Esophagus muscularis mucosa (tissue), 4 donors: ENCODE results near the gene MLKL. TPM values are rescaled to one million over a fixed set of nuclear protein-coding genes. Genes with fewer than 3 reads are reported as not detected.

ENCODE experiments used
- DNase-seq: peaks from one replicate; pipeline ENCODE4 v3.0.0-alpha.2; 2017; ENCODE audit errors: extremely low spot score
- H3K27ac ChIP-seq, 4 donors: fragments of 200-600 bp; sonication (generic); replicated peaks in 1 of 4; 1 replicate in 3 of 4; 2 replicates in 1 of 4; pipeline ENCODE4 v1.5.1; 2016 to 2019; ENCODE audit warnings: mild to moderate bottlenecking in 1 of 4
- H3K27me3 ChIP-seq, 4 donors: fragments of 200-600 bp; sonication (generic); one replicate each; pipeline versions ENCODE4 v1.5.1 to v1.6.0; 2016 to 2019
- H3K36me3 ChIP-seq, 4 donors: fragments of 200-600 bp; sonication (generic); one replicate each; pipeline ENCODE4 v1.5.1; 2016 to 2019
- H3K4me1 ChIP-seq, 4 donors: fragments of 200-600 bp; sonication (generic); one replicate each; pipeline ENCODE4 v1.5.1; 2016 to 2019
- H3K4me3 ChIP-seq, 4 donors: fragments of 200-600 bp; sonication (generic); 1 replicate in 2 of 4; 2 replicates in 2 of 4; pipeline ENCODE4 v1.5.1; 2016 to 2019; ENCODE audit warnings: mild to moderate bottlenecking in 4 of 4, moderate library complexity in 1 of 4
- H3K9me3 ChIP-seq, 4 donors: fragments of 200-600 bp; sonication (generic); 1 replicate in 3 of 4; 2 replicates in 1 of 4; pipeline ENCODE4 v1.5.1; 2016 to 2019
- EP300 ChIP-seq: sonication (generic); formaldehyde crosslinking; IDR thresholded peaks from one replicate; pipeline ENCODE4 v1.6.1; 2017; ENCODE audit warnings: antibody characterized with exemption
- POLR2A ChIP-seq: fragments of 450-650 bp; IDR thresholded peaks from one replicate; pipeline ENCODE4 v1.6.1; 2017; ENCODE audit warnings: antibody characterized with exemption, moderate library complexity, mild to moderate bottlenecking, low read depth
- POLR2AphosphoS5 ChIP-seq, 2 donors: sonication (generic); formaldehyde crosslinking; IDR thresholded peaks; one replicate each; pipeline ENCODE4 v1.6.1; 2017; ENCODE audit warnings: antibody characterized with exemption in 2 of 2
- WGBS: methylation state at CpG from one replicate; pipeline ENCODE4 v1.1.5; 2018; 5-methylcytosine and 5-hydroxymethylcytosine counted together
- intact Hi-C: fragments of 100-400 bp; cut with DNase I; formaldehyde crosslinking; loops from one replicate; pipeline ENCODE4 v1.15.1; 2023
- total RNA-seq, 4 donors: library from RNA; depleted of rRNA; stranded (reverse); fragments of >200 nt; gene quantifications; one replicate each; pipeline versions ENCODE4 v1.1.0 to v1.2.1, GENCODE V29; 2016
- TF ChIP-seq, protein P1 (sequence below), 3 experiments: fragments of 200-600 bp in 2 of 3; fragments of 450-650 bp in 1 of 3; sonication (generic) in 2 of 3; IDR thresholded peaks; one replicate each; pipeline ENCODE4 v1.5.1; 2017 to 2019; ENCODE audit warnings: antibody characterized with exemption in 3 of 3, mild to moderate bottlenecking in 2 of 3, moderate library complexity in 1 of 3

Gene MLKL
- total RNA-seq, 4 donors from 2014 or later: 5.8 to 19.9 (median 7.3) TPM

DNA sequence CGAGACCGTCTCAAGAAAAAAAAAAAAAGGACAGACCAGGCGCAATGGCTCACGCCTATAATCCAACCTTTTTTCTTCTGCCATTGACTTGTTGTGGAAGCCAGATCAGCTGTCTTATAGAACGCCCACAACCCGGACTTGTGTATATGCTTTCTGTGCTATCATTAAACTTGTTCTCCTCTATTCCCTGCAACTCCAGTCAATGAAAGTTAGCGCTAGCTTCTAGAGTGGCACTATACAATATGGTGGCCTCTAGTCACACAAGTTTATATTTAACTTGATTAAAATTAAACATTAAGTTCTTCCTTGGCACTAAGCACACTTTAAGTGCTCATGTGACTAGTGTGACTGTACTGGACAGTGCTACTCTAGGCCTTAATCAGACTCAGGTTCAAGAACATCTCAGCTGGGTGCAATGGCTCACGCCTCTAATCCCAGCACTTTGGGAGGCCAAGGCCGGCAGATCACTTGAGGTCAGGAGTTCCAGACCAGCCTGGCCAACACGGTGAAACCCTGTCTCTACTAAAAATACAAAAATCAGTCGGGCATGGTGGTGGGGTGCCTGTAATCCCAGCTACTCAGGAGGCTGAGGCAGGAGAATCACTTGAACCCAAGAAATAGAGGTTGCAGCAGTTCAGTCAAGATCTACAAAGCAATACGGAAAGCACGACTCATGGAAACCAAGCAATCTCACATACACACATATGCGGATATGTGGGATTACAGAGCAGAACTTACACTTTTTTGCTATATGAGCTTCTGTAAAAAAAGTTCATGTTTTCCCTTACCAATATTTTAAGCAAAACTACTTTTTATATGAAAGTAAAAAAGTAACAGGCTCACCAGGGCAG, 74.9 kb downstream of the MLKL start:
- Histone ChIP-seq H3K27me3 (no peaks in the 10 kb centered on the region), H3K36me3 (peaks cover 45 to 96% (median 83%) of the 10 kb centered on the region in 4 donors), H3K4me3 (no peak overlapping the region), H3K9me3 (no peaks in the 10 kb centered on the region), H3K4me1 (peaks cover 7 to 13% (median 11%) of the 10 kb centered on the region in 4 donors), H3K27ac (no peak overlapping the region)
- 94% methylated on average over 14 of the region's 14 CpGs for WGBS
- TF ChIP-seq POLR2AphosphoS5 (IDR thresholded peaks at IDR 0.05) (no peak), POLR2A (no peak), EP300 (no peak)
- TF ChIP-seq, protein P1, sequence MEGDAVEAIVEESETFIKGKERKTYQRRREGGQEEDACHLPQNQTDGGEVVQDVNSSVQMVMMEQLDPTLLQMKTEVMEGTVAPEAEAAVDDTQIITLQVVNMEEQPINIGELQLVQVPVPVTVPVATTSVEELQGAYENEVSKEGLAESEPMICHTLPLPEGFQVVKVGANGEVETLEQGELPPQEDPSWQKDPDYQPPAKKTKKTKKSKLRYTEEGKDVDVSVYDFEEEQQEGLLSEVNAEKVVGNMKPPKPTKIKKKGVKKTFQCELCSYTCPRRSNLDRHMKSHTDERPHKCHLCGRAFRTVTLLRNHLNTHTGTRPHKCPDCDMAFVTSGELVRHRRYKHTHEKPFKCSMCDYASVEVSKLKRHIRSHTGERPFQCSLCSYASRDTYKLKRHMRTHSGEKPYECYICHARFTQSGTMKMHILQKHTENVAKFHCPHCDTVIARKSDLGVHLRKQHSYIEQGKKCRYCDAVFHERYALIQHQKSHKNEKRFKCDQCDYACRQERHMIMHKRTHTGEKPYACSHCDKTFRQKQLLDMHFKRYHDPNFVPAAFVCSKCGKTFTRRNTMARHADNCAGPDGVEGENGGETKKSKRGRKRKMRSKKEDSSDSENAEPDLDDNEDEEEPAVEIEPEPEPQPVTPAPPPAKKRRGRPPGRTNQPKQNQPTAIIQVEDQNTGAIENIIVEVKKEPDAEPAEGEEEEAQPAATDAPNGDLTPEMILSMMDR (IDR thresholded peaks at IDR 0.05): no peak
- no peak for DNase-seq
- intact Hi-C loops: loop anchor here (10.0 kb wide), 2 partner anchors 141 to 321 kb away; no protein-coding TSS in a partner anchor

DNA sequence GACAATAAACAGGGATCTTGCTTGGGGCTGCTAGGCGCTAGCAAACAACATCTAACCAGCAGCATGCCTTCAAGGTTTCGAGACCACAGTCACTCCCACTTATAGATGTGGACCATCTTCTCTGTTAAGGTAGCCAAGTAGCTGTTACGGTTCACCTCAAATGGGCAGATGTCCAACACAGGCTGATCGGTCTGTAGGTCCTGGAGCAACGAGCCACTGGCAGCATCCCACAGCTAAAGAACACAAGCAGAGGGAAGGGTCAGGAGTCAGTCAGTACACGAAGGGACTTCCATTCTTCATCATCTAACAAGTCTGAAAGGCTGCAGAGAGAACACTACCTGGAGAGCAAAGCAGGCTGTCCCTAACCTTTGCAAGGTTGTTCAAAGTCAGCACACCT, 76.8 kb downstream of the MLKL start:
- WGBS: 100% methylated on average over 2 of the region's 6 CpGs
- intact Hi-C loops: loop anchor here (10.0 kb wide), 2 partner anchors 139 to 319 kb away; no protein-coding TSS in a partner anchor

DNA sequence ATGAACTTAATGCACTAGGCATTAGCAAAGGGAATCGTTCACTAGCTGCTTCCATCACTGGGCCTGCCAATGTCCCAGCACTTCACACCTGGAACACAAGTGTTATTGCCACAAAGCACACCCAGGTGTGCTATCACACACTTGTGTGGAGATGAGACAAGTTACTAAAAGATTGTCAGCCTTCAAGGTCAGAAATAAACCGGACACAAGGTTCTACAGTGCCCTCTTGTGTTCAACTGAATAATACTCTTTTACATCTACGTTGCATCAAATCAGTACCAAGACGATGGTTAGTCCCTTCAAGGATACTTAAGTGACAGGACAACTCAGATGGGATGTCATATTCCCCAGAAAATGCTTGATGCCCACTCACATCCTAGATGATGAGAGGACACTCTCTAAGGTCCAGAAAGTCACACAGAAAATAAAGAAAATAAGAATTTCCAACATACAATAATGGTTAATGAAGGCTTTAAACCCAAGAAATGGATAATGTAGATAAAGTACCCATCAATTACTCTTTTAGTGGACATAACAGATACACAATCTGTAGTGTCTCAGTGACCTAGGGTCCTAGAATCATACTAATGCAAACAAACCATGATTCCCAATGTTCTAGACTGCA, 77.3 kb downstream of the MLKL start:
- Histone ChIP-seq H3K27ac (no peak overlapping the region), H3K9me3 (no peaks in the 10 kb centered on the region), H3K36me3 (peaks cover 32 to 76% (median 60%) of the 10 kb centered on the region in 4 donors), H3K4me3 (no peak overlapping the region), H3K4me1 (peaks cover 7 to 13% (median 11%) of the 10 kb centered on the region in 4 donors), H3K27me3 (no peaks in the 10 kb centered on the region)
- DNase-seq: no peak
- 26% methylated on average over 4 of the region's 4 CpGs for WGBS
- TF ChIP-seq, protein P1 (IDR thresholded peaks at IDR 0.05): peak; percentile 53 to 63 (median 54)
- no peak for TF ChIP-seq POLR2A
- intact Hi-C loops: loop anchor here (10.0 kb wide), 2 partner anchors 139 to 319 kb away; no protein-coding TSS in a partner anchor

More for the DNA sequence above, 76.8 kb downstream of the MLKL start:
- no peak overlapping the region for H3K27ac ChIP-seq
- peaks cover 7 to 13% (median 11%) of the 10 kb centered on the region in 4 donors for H3K4me1 ChIP-seq
- H3K9me3 ChIP-seq: no peaks in the 10 kb centered on the region
- no peak for DNase-seq
- H3K36me3 ChIP-seq: peaks cover 32 to 81% (median 65%) of the 10 kb centered on the region in 4 donors
- H3K4me3 ChIP-seq: no peak overlapping the region
- TF ChIP-seq POLR2A: no peak
- H3K27me3 ChIP-seq: no peaks in the 10 kb centered on the region

DNA sequence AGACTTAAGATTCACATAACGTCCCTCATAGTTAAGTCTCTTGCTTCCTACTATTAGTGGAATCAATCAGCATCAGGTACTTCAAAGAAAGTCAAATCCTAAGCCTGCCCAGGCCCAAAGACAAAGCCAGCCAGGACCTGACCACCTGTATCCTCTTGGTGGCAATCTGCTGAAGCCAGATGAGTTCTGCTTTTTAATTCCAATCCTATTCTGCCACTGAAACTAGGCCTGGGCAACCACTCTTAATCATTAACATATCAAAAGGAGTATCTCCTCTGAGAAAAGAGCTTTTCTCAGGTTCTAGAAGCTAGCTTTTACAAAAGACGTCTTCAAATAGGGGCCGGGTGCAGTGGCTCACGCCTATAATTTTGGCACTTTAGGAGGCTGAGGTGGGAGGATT, 78.7 kb downstream of the MLKL start:
- H3K36me3 ChIP-seq: peaks cover 32 to 63% (median 46%) of the 10 kb centered on the region in 4 donors
- H3K9me3 ChIP-seq: no peaks in the 10 kb centered on the region
- H3K27ac ChIP-seq: no peak overlapping the region
- DNase-seq: no peak
- 90% methylated on average over 4 of the region's 4 CpGs for WGBS
- no peaks in the 10 kb centered on the region for H3K27me3 ChIP-seq
- intact Hi-C loops: loop anchor here (10.0 kb wide), 2 partner anchors 137 to 317 kb away; no protein-coding TSS in a partner anchor
- H3K4me3 ChIP-seq: no peak overlapping the region
- TF ChIP-seq, protein P1 (IDR thresholded peaks at IDR 0.05): no peak
- TF ChIP-seq POLR2AphosphoS5 (IDR thresholded peaks at IDR 0.05) (no peak), POLR2A (no peak), EP300 (no peak)
- peaks cover 0 to 3% (median 1%) of the 10 kb centered on the region in 4 donors for H3K4me1 ChIP-seq

Other genes with a start within 250 kb of the MLKL start
- gene GLG1, start 93.7 kb downstream of the MLKL start, total RNA-seq: 100 to 1,000 TPM in 3 of 4 donors, 10 to 100 TPM in 1; 92.8 to 128 (median 121) TPM
- gene RFWD3, start 34.0 kb downstream of the MLKL start, total RNA-seq: 10 to 100 TPM in 2 of 4 donors, 1 to 10 TPM in 2; 6.8 to 13.3 (median 10.1) TPM
- gene FA2H, start 74.0 kb upstream of the MLKL start, total RNA-seq: under 1 TPM in 3 of 4 donors, not detected in 1; 0.50 to 0.92 (median 0.52) TPM